Measurements from ENCODE around the gene CCNL1. TPM values are rescaled to one million over a fixed set of nuclear protein-coding genes. Genes with fewer than 3 reads are reported as not detected.
"Not testable (repeated sequence)": the region's sequence is repeated elsewhere in the genome, so short reads cannot be mapped to it uniquely, and the experiment has no call there.

The CCNL1 gene
- total and polyA plus RNA-seq, 4 donors: 17.4 to 189 (median 151) TPM

DNA sequence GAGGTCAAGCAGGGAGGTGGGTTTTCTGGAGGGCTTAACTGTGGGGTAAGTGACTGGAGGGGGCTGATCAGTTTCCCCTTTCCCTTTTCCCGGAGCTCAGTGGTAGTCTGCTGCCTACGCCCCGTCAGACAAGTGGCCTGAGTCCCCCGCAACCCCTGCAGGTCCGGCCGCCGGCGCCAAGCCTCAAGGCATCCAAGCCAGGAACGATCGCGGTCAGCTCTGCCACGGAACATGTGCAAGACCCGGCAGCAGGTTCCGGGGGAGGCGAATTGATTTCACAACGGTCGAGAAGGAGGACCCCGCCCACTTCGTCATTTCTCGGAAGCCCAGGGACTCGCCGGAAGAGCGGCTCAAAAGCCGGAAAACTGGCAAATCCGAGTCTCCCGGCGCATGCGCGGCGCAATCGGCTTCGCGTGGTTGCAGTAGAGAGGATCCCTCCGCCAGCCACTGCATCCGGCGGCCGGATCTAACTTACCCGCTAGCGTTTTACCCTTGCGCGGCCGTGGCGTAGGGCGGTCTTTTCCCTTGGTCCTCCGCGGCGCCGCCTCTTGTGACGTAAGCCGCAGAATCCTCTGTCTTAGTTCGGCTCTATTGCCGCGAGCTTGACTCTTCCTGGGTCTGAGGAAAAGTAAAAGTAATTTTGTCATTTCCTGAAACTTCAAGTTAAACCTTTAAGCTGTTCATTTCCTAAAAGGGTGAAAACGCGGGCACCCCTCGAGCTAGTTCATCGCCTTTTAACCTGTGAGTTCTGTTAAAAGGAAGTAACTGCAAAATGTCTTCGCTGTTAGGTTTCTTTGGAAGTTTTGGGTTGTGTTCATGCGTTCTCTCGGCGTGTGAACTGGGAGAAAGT, 14.9 kb upstream of the CCNL1 start:
- intact Hi-C loops (cut with DNase I): loop anchor here (1.0 kb wide), 1 partner anchor 15 kb away; the partner anchor contains the start of gene CCNL1 (in 2 of the 2)
- Histone ChIP-seq H3K36me3 (ENCODE audit: control insufficient read depth in 1 of 2, insufficient read depth in 2 of 2, low read length in 1 of 2) (no peaks in the 10 kb centered on the region), H3K27me3 (ENCODE audit: control insufficient read depth in 1 of 2, insufficient read depth in 2 of 2, low read length in 1 of 2) (no peaks in the 10 kb centered on the region), H3K9me3 (ENCODE audit: control insufficient read depth, low read length) (no peaks in the 10 kb centered on the region), H3K4me1 (ENCODE audit: control insufficient read depth in 1 of 2, insufficient read depth in 2 of 2, low read length in 2 of 2) (no peaks in the 10 kb centered on the region), H3K4me3 (ENCODE audit: low read length in 2 of 2) (peak overlapping the region; percentile 75 to 82), H3K27ac (ENCODE audit: low read depth in 1 of 2, low read length in 2 of 2) (peak overlapping the region; percentile 94 to 96)
- 0 to 1% methylated on average over 61 of the region's 61 CpGs for WGBS, 2 donors
- ATAC-seq (ENCODE audit: low FRiP score): peak; percentile 100
- DNase-seq: peak; percentile 100

DNA sequence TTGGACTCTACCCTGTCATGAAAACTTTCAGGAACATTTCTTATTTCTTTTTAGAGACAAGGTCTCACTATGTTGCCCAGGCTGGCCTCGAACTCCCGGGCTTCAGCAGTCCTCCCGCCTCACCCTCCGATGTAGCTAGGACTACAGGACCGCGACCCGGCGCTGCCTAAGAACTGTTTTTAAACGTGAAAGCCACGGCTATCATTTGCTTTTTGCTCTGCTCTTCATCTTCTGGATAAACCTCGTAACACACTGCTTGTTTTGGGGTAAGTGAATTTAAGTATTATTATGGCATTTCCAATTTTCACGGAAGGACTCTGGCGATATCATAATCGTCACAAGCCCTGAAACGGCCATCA, 14.3 kb upstream of the CCNL1 start:
- DNase-seq (peak in 1 of 2 donors; percentile 82), ATAC-seq (ENCODE audit: low FRiP score) (no peak)
- Histone ChIP-seq H3K9me3 (ENCODE audit: control insufficient read depth, low read length) (no peaks in the 10 kb centered on the region), H3K4me3 (ENCODE audit: low read length in 2 of 2) (peak overlapping the region; percentile 42 to 45), H3K36me3 (ENCODE audit: control insufficient read depth in 1 of 2, insufficient read depth in 2 of 2, low read length in 1 of 2) (no peaks in the 10 kb centered on the region), H3K27ac (ENCODE audit: low read depth in 1 of 2, low read length in 2 of 2) (peak overlapping the region; percentile 89 to 94), H3K27me3 (ENCODE audit: control insufficient read depth in 1 of 2, insufficient read depth in 2 of 2, low read length in 1 of 2) (no peaks in the 10 kb centered on the region), H3K4me1 (ENCODE audit: control insufficient read depth in 1 of 2, insufficient read depth in 2 of 2, low read length in 2 of 2) (no peaks in the 10 kb centered on the region)
- 0 to 2% methylated on average over 15 of the region's 15 CpGs for WGBS, 2 donors
- intact Hi-C loops (cut with DNase I): loop anchor here in 1 of 2 donors (1.0 kb wide), 1 partner anchor 14 kb away; the partner anchor contains the start of gene CCNL1

DNA sequence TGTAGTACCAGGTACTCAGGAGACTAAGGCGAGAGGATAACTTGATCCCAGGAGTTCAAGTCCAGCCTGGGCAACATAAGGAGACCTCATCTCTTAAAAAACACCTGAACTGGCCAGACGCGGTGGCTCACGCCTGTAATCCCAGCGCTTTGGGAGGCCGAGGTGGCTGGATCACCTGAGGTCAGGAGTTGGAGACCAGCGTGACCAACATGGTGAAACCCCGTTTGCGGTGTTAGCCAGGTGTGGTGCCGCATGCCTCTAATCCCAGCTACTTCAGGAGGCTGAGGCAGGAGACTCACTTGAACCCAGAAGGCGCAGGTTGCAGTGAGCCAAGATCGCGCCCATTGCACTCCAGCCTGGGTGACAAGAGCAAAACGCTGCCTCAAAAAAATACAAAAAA, 13.4 kb upstream of the CCNL1 start:
- H3K4me3 ChIP-seq (ENCODE audit: low read length in 2 of 2); H3K27ac ChIP-seq (ENCODE audit: low read depth in 1 of 2, low read length in 2 of 2); intact Hi-C loops (cut with DNase I); H3K27me3 ChIP-seq (ENCODE audit: control insufficient read depth in 1 of 2, insufficient read depth in 2 of 2, low read length in 1 of 2); H3K36me3 ChIP-seq (ENCODE audit: control insufficient read depth in 1 of 2, insufficient read depth in 2 of 2, low read length in 1 of 2); H3K4me1 ChIP-seq (ENCODE audit: control insufficient read depth in 1 of 2, insufficient read depth in 2 of 2, low read length in 2 of 2); H3K9me3 ChIP-seq (ENCODE audit: control insufficient read depth, low read length); DNase-seq; ATAC-seq (ENCODE audit: low FRiP score): not testable (repeated sequence)
- WGBS, 2 donors: 95 to 96% methylated on average over 14 of the region's 14 CpGs

DNA sequence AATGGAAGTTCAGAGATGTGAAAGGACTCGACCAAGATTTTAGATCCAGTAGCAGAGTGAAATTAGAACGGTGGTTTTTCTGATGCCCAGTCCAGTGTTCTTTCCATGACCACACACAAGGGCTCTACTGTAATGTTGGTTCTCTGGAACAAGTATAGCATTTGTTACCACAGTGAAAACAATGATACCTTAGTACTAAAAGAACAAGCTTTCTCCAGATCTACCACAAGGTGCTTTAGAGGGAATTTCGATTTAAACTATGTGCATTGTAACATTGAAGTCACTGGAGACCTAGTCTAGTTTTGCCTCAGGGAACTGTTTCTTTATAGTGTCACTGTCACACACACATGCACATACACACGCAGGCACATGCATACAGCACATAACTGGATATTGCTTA, 12.8 kb upstream of the CCNL1 start:
- Histone ChIP-seq H3K4me1 (ENCODE audit: control insufficient read depth in 1 of 2, insufficient read depth in 2 of 2, low read length in 2 of 2) (no peaks in the 10 kb centered on the region), H3K36me3 (ENCODE audit: control insufficient read depth in 1 of 2, insufficient read depth in 2 of 2, low read length in 1 of 2) (no peaks in the 10 kb centered on the region), H3K9me3 (ENCODE audit: control insufficient read depth, low read length) (no peaks in the 10 kb centered on the region), H3K27ac (ENCODE audit: low read depth in 1 of 2, low read length in 2 of 2) (no peak overlapping the region), H3K27me3 (ENCODE audit: control insufficient read depth in 1 of 2, insufficient read depth in 2 of 2, low read length in 1 of 2) (no peaks in the 10 kb centered on the region), H3K4me3 (ENCODE audit: low read length in 2 of 2) (no peak overlapping the region)
- 79 to 87% methylated on average over 4 of the region's 4 CpGs for WGBS, 2 donors
- DNase-seq: no peak
- intact Hi-C loops (cut with DNase I): no loop called here
- ATAC-seq (ENCODE audit: low FRiP score): no peak

DNA sequence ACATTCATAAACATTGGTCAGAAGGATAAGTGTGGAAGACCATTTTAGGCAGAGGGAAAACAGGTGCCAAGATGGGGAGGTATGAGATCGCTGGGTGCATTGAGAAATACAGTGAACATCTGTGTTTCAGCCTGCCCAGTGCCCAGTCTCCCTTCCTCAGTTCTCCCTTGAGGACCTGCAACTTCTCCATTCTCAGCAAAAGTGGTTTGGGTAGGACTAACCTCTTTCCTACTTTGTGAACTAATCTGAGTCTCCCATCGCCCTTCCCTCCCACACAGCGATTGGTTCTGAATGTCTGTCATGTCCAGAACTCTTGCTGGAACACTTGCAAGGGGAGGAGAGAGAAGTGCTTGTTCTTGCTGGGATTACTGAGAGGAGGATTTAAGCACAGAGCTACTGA, 10.9 kb upstream of the CCNL1 start:
- Histone ChIP-seq H3K9me3 (ENCODE audit: control insufficient read depth, low read length) (no peaks in the 10 kb centered on the region), H3K27me3 (ENCODE audit: control insufficient read depth in 1 of 2, insufficient read depth in 2 of 2, low read length in 1 of 2) (no peaks in the 10 kb centered on the region), H3K4me3 (ENCODE audit: low read length in 2 of 2) (no peak overlapping the region), H3K27ac (ENCODE audit: low read depth in 1 of 2, low read length in 2 of 2) (no peak overlapping the region), H3K36me3 (ENCODE audit: control insufficient read depth in 1 of 2, insufficient read depth in 2 of 2, low read length in 1 of 2) (no peaks in the 10 kb centered on the region), H3K4me1 (ENCODE audit: control insufficient read depth in 1 of 2, insufficient read depth in 2 of 2, low read length in 2 of 2) (no peaks in the 10 kb centered on the region)
- ATAC-seq (ENCODE audit: low FRiP score) (no peak), DNase-seq (no peak)
- WGBS, 2 donors: 70 to 83% methylated on average over 3 of the region's 3 CpGs
- intact Hi-C loops (cut with DNase I): no loop called here

DNA sequence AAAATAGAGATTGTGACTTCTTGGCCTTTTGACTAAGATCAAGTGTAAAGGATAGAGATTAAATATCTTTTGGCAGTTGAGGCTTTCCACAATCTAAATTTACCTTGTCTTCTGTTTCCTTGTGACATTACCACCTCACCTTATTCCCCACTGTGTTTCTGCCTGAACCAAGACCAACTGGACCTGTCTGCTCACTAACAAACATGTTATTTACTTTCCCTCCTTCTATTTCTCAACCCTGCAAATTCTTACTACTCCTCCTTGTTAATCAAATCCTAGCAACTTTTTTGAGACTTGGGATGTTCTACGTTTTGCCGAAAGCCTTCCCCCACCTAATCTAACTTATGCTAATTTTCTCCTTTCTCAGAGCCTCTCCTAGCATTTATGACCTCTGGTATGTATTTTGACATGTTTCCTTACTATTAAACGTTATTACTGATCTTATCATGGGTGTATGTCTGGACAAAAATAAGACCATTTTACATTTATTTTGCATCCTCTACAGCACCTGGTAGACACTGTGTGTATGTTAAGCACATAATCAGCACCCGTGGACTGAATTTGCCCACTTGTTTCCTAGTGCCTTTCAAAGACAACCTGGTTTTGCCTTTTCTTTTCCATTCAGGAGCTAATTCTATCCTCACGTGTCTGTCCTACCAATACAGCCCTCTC, 7.6 kb upstream of the CCNL1 start:
- Histone ChIP-seq H3K4me3 (ENCODE audit: low read length in 2 of 2) (no peak overlapping the region), H3K27me3 (ENCODE audit: control insufficient read depth in 1 of 2, insufficient read depth in 2 of 2, low read length in 1 of 2) (no peaks in the 10 kb centered on the region), H3K9me3 (ENCODE audit: control insufficient read depth, low read length) (no peaks in the 10 kb centered on the region), H3K36me3 (ENCODE audit: control insufficient read depth in 1 of 2, insufficient read depth in 2 of 2, low read length in 1 of 2) (no peaks in the 10 kb centered on the region), H3K4me1 (ENCODE audit: control insufficient read depth in 1 of 2, insufficient read depth in 2 of 2, low read length in 2 of 2) (no peaks in the 10 kb centered on the region), H3K27ac (ENCODE audit: low read depth in 1 of 2, low read length in 2 of 2) (no peak overlapping the region)
- intact Hi-C loops (cut with DNase I): no loop called here
- DNase-seq (no peak), ATAC-seq (ENCODE audit: low FRiP score) (no peak)
- WGBS, 2 donors: 72 to 77% methylated on average over 5 of the region's 5 CpGs

DNA sequence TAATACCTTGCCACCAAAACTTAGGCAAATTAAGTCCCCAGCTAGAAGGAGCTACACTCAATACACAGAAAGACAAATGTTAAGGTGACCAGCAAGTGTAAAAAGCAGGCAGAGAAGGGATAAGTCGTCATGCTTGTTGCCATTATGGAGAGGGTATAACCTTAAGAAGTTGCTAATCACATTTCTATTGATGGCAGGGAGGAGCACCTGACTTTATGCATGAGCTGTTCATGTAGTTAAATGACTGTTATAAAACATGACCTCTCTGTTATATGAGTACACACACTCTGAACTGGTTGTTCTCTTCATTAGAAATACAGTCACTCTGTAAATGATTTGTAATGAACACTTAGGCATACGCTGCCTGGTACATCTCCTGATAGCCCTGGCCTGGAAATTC, 6.6 kb upstream of the CCNL1 start:
- ATAC-seq (ENCODE audit: low FRiP score): no peak
- intact Hi-C loops (cut with DNase I): no loop called here
- no peak overlapping the region for H3K27ac ChIP-seq (ENCODE audit: low read depth in 1 of 2, low read length in 2 of 2)
- DNase-seq: no peak
- H3K4me3 ChIP-seq (ENCODE audit: low read length in 2 of 2): no peak overlapping the region
- H3K36me3 ChIP-seq (ENCODE audit: control insufficient read depth in 1 of 2, insufficient read depth in 2 of 2, low read length in 1 of 2): no peaks in the 10 kb centered on the region
- 69 to 74% methylated on average over 2 of the region's 2 CpGs for WGBS, 2 donors
- H3K9me3 ChIP-seq (ENCODE audit: control insufficient read depth, low read length): no peaks in the 10 kb centered on the region
- H3K27me3 ChIP-seq (ENCODE audit: control insufficient read depth in 1 of 2, insufficient read depth in 2 of 2, low read length in 1 of 2): no peaks in the 10 kb centered on the region
- no peaks in the 10 kb centered on the region for H3K4me1 ChIP-seq (ENCODE audit: control insufficient read depth in 1 of 2, insufficient read depth in 2 of 2, low read length in 2 of 2)

DNA sequence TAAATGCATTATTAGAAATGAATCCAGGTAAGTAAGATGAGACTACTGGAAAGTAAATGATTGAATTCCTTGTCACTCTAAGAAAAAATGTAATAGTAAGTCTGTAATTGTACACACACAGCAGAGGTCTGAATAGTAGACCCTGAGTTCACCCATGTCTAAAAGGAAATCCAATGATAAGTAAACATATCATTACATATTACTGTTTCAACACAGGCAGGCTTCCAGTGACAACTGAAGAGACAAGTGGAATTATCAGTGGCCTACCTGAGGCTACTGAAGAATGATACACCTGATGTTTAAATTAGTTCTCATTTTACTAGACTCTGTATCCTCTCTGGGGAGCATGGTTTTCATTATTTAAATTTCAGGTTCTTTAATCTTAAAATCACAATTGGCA, 6.2 kb upstream of the CCNL1 start:
- no peak for ATAC-seq (ENCODE audit: low FRiP score)
- H3K4me3 ChIP-seq (ENCODE audit: low read length in 2 of 2): no peak overlapping the region
- H3K9me3 ChIP-seq (ENCODE audit: control insufficient read depth, low read length): no peaks in the 10 kb centered on the region
- no peaks in the 10 kb centered on the region for H3K27me3 ChIP-seq (ENCODE audit: control insufficient read depth in 1 of 2, insufficient read depth in 2 of 2, low read length in 1 of 2)
- no peaks in the 10 kb centered on the region for H3K4me1 ChIP-seq (ENCODE audit: control insufficient read depth in 1 of 2, insufficient read depth in 2 of 2, low read length in 2 of 2)
- DNase-seq: no peak
- intact Hi-C loops (cut with DNase I): no loop called here
- no peak overlapping the region for H3K27ac ChIP-seq (ENCODE audit: low read depth in 1 of 2, low read length in 2 of 2)
- H3K36me3 ChIP-seq (ENCODE audit: control insufficient read depth in 1 of 2, insufficient read depth in 2 of 2, low read length in 1 of 2): no peaks in the 10 kb centered on the region

Data from aorta (tissue), 5 donors.